HG03159 (cell line): ENCODE measurements around the gene REPS2.

Experiments
- ATAC-seq: cut with Tn5 transposase; IDR thresholded peaks from one replicate; pipeline ENCODE4 v1.9.1; 2021; ENCODE audit warnings: mild to moderate bottlenecking, moderate library complexity; ENCODE audit not compliant: unreplicated experiment

Gene REPS2

GRCh38 chrX:17187136-17187756 lies 240.8 kb downstream of the REPS2 start:
- no peak for ATAC-seq

GRCh38 chrX:17192106-17192505 lies 245.6 kb downstream of the REPS2 start:
- ATAC-seq = no peak
